ENCODE data around the gene AP2A2.

AP2A2 gene

GRCh38 chr11:1041936-1042608 lies 116.4 kb downstream of the AP2A2 start:
- no peak for DNase-seq (ENCODE audit: low spot score)

GRCh38 chr11:1042626-1043562 lies 117.2 kb downstream of the AP2A2 start:
- DNase-seq (ENCODE audit: low spot score), result no peak

- DNase-seq (ENCODE audit: low spot score), result no peak
These were observed 118.0 kb downstream of the AP2A2 start for GRCh38 chr11:1043563-1044096.

- no peak for DNase-seq (ENCODE audit: low spot score)
These were observed 118.5 kb downstream of the AP2A2 start for GRCh38 chr11:1044160-1044559.

GRCh38 chr11:1047595-1048156 lies 122.0 kb downstream of the AP2A2 start:
- no peak for DNase-seq (ENCODE audit: low spot score)

- DNase-seq (ENCODE audit: low spot score), result no peak
These were observed 122.9 kb downstream of the AP2A2 start for GRCh38 chr11:1048375-1049070.

GRCh38 chr11:1049071-1049405 lies 123.4 kb downstream of the AP2A2 start:
- no peak for DNase-seq (ENCODE audit: low spot score)

- no peak for DNase-seq (ENCODE audit: low spot score)
These were observed 123.8 kb downstream of the AP2A2 start for GRCh38 chr11:1049431-1049891.

- DNase-seq (ENCODE audit: low spot score), result no peak
These were observed 124.4 kb downstream of the AP2A2 start for GRCh38 chr11:1049911-1050580.

GRCh38 chr11:1050581-1051355 lies 125.1 kb downstream of the AP2A2 start:
- peak; percentile 17 for DNase-seq (ENCODE audit: low spot score)

- DNase-seq (ENCODE audit: low spot score), result no peak
These were observed 125.9 kb downstream of the AP2A2 start for GRCh38 chr11:1051356-1052132.

GRCh38 chr11:1052133-1053011 lies 126.7 kb downstream of the AP2A2 start:
- DNase-seq (ENCODE audit: low spot score), result no peak

- no peak for DNase-seq (ENCODE audit: low spot score)
These were observed 127.6 kb downstream of the AP2A2 start for GRCh38 chr11:1053121-1053901.

- no peak for DNase-seq (ENCODE audit: low spot score)
These were observed 128.8 kb downstream of the AP2A2 start for GRCh38 chr11:1054143-1055108.

GRCh38 chr11:1055109-1055703 lies 129.5 kb downstream of the AP2A2 start:
- no peak for DNase-seq (ENCODE audit: low spot score)

- DNase-seq (ENCODE audit: low spot score), result no peak
These were observed 130.5 kb downstream of the AP2A2 start for GRCh38 chr11:1055990-1056771.

Measured in pons (tissue), 1 donor.